HepG2 (cell line): ENCODE measurements around the gene CIAPIN1. TPM values are rescaled to one million over a fixed set of nuclear protein-coding genes. Genes with fewer than 3 reads are reported as not detected.

Experiments used
- ARHGAP35 ChIP-seq: sonication (generic); formaldehyde crosslinking; IDR thresholded peaks from 2 replicates; pipeline ENCODE4 v1.9.0; 2022; ENCODE audit warnings: mild to moderate bottlenecking, inconsistent platforms, moderate library complexity, missing genetic modification reagents, borderline replicate concordance
- ARNT2 ChIP-seq: sonication (generic); formaldehyde crosslinking; IDR thresholded peaks from 2 replicates; pipeline ENCODE4 v1.8.0; 2022; ENCODE audit warnings: mild to moderate bottlenecking, low read depth, missing genetic modification reagents, moderate library complexity
- DNMT3B ChIP-seq: conservative IDR thresholded peaks from 2 replicates; pipeline ENCODE4 v1.6.1; 2016; ENCODE audit warnings: missing biosample characterization, control low read depth
- MAZ ChIP-seq, 2 experiments: sonication (generic) in 1 of 2; formaldehyde crosslinking in 1 of 2; IDR thresholded peaks; 2 replicates each; pipeline versions ENCODE4 v1.5.0 to v1.6.1; 2012 to 2020; ENCODE audit warnings: low read depth in 2 of 2, mild to moderate bottlenecking in 2 of 2, borderline replicate concordance in 1 of 2, improper control_type of control experiment in 1 of 2, low read length in 1 of 2, missing genetic modification reagents in 1 of 2, moderate library complexity in 1 of 2
- MED1 ChIP-seq: sonication (generic); formaldehyde crosslinking; IDR thresholded peaks from 2 replicates; pipeline ENCODE4 v1.4.0; 2020; ENCODE audit warnings: missing genetic modification reagents
- MNT ChIP-seq: fragments of 450-650 bp; IDR thresholded peaks from 2 replicates; pipeline ENCODE4 v1.6.1; 2016
- NPAS2 ChIP-seq: sonication (generic); formaldehyde crosslinking; IDR thresholded peaks from 2 replicates; pipeline ENCODE4 v1.8.0; 2022; ENCODE audit warnings: mild to moderate bottlenecking, missing genetic modification reagents, borderline replicate concordance
- TFDP1 ChIP-seq: IDR thresholded peaks from 2 replicates; pipeline ENCODE4 v1.6.1; 2016; ENCODE audit warnings: missing compliant biosample characterization, missing genetic modification reagents, borderline replicate concordance
- ZBTB7A ChIP-seq: sonication (generic); formaldehyde crosslinking; IDR thresholded peaks from 2 replicates; pipeline ENCODE4 v1.8.0; 2022; ENCODE audit warnings: mild to moderate bottlenecking, missing genetic modification reagents
- ZNF12 ChIP-seq: sonication (generic); formaldehyde crosslinking; IDR thresholded peaks from 2 replicates; pipeline ENCODE4 v1.5.0; 2020; ENCODE audit warnings: missing genetic modification reagents
- ZNF451 ChIP-seq: sonication (generic); formaldehyde crosslinking; IDR thresholded peaks from 2 replicates; pipeline ENCODE4 v1.5.0; 2020; ENCODE audit warnings: mild to moderate bottlenecking, missing genetic modification reagents
- ZNF839 ChIP-seq: sonication (generic); formaldehyde crosslinking; IDR thresholded peaks from 2 replicates; pipeline ENCODE4 v1.4.0; 2020; ENCODE audit warnings: missing genetic modification reagents, mild to moderate bottlenecking, borderline replicate concordance
- polyA plus RNA-seq, 8 experiments: library from polyadenylated mRNA; depleted of rRNA in 3 of 8; stranded (reverse) in 7 of 8; unstranded in 1 of 8; fragments of >200 nt; fragmentation: Illumina TruSeq in 4 of 8; extraction: Trizol in 4 of 8; gene quantifications; 2 replicates each; pipeline versions ENCODE4 v1.2.1 to v1.2.3, GENCODE V29; 2011 to 2016; ENCODE audit warnings: low read depth in 4 of 8, missing spikeins in 1 of 8, mixed read lengths in 1 of 8; ENCODE audit not compliant: insufficient read depth in 1 of 8
- total RNA-seq, 5 experiments: library from RNA; depleted of rRNA; stranded (reverse); fragments of >200 nt; fragmentation: Illumina TruSeq; extraction: Trizol; gene quantifications; 2 replicates each; pipeline ENCODE4 v1.2.3, GENCODE V29; 2016; ENCODE audit warnings: low read depth in 1 of 5
- TF ChIP-seq, protein P1 (sequence below): sonication (generic); formaldehyde crosslinking; IDR thresholded peaks from 2 replicates; pipeline ENCODE4 v1.4.0; 2020; ENCODE audit warnings: missing genetic modification reagents
- TF ChIP-seq, protein P2 (sequence below): sonication (generic); formaldehyde crosslinking; IDR thresholded peaks from 2 replicates; pipeline ENCODE4 v1.4.0; 2020; ENCODE audit warnings: mild to moderate bottlenecking, missing genetic modification reagents

CIAPIN1 gene
- total and polyA plus RNA-seq, 2 of the 13 experiments (the other 11 are each of a cell fraction or from before 2014, with no cell fraction given) = 69.3 to 89.7 TPM

GRCh38 chr16:57485091-57485915 is 38.1 kb upstream of the CIAPIN1 start (continued):
- TF ChIP-seq, protein P1, sequence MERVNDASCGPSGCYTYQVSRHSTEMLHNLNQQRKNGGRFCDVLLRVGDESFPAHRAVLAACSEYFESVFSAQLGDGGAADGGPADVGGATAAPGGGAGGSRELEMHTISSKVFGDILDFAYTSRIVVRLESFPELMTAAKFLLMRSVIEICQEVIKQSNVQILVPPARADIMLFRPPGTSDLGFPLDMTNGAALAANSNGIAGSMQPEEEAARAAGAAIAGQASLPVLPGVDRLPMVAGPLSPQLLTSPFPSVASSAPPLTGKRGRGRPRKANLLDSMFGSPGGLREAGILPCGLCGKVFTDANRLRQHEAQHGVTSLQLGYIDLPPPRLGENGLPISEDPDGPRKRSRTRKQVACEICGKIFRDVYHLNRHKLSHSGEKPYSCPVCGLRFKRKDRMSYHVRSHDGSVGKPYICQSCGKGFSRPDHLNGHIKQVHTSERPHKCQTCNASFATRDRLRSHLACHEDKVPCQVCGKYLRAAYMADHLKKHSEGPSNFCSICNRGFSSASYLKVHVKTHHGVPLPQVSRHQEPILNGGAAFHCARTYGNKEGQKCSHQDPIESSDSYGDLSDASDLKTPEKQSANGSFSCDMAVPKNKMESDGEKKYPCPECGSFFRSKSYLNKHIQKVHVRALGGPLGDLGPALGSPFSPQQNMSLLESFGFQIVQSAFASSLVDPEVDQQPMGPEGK (CRISPR knock-in tag) = peak; percentile 62
- TF ChIP-seq ZNF12 (CRISPR knock-in tag) = no peak
- no peak for TF ChIP-seq ARHGAP35 (CRISPR knock-in tag)
- no peak for TF ChIP-seq MAZ (IDR thresholded peaks at IDR 0.05; ENCODE audit: borderline replicate concordance, low read depth, low read length)
- TF ChIP-seq MAZ (CRISPR knock-in tag; IDR thresholded peaks at IDR 0.05; ENCODE audit: low read depth) = no peak
- TF ChIP-seq DNMT3B (CRISPR knock-in tag) = no peak
- TF ChIP-seq TFDP1 (CRISPR knock-in tag) = no peak
- no peak for TF ChIP-seq ZNF839 (CRISPR knock-in tag)
- peak; percentile 35; the same call in 1 of the 2 replicates for TF ChIP-seq ZNF451 (CRISPR knock-in tag)
- TF ChIP-seq ARNT2 (CRISPR knock-in tag) = no peak
- no peak for TF ChIP-seq NPAS2 (CRISPR knock-in tag)
- TF ChIP-seq MED1 (CRISPR knock-in tag) = no peak
- TF ChIP-seq ZBTB7A (CRISPR knock-in tag) = 0 out of 2 replicates have a peak, but pooled peaks have one; percentile 42
- TF ChIP-seq, protein P2, sequence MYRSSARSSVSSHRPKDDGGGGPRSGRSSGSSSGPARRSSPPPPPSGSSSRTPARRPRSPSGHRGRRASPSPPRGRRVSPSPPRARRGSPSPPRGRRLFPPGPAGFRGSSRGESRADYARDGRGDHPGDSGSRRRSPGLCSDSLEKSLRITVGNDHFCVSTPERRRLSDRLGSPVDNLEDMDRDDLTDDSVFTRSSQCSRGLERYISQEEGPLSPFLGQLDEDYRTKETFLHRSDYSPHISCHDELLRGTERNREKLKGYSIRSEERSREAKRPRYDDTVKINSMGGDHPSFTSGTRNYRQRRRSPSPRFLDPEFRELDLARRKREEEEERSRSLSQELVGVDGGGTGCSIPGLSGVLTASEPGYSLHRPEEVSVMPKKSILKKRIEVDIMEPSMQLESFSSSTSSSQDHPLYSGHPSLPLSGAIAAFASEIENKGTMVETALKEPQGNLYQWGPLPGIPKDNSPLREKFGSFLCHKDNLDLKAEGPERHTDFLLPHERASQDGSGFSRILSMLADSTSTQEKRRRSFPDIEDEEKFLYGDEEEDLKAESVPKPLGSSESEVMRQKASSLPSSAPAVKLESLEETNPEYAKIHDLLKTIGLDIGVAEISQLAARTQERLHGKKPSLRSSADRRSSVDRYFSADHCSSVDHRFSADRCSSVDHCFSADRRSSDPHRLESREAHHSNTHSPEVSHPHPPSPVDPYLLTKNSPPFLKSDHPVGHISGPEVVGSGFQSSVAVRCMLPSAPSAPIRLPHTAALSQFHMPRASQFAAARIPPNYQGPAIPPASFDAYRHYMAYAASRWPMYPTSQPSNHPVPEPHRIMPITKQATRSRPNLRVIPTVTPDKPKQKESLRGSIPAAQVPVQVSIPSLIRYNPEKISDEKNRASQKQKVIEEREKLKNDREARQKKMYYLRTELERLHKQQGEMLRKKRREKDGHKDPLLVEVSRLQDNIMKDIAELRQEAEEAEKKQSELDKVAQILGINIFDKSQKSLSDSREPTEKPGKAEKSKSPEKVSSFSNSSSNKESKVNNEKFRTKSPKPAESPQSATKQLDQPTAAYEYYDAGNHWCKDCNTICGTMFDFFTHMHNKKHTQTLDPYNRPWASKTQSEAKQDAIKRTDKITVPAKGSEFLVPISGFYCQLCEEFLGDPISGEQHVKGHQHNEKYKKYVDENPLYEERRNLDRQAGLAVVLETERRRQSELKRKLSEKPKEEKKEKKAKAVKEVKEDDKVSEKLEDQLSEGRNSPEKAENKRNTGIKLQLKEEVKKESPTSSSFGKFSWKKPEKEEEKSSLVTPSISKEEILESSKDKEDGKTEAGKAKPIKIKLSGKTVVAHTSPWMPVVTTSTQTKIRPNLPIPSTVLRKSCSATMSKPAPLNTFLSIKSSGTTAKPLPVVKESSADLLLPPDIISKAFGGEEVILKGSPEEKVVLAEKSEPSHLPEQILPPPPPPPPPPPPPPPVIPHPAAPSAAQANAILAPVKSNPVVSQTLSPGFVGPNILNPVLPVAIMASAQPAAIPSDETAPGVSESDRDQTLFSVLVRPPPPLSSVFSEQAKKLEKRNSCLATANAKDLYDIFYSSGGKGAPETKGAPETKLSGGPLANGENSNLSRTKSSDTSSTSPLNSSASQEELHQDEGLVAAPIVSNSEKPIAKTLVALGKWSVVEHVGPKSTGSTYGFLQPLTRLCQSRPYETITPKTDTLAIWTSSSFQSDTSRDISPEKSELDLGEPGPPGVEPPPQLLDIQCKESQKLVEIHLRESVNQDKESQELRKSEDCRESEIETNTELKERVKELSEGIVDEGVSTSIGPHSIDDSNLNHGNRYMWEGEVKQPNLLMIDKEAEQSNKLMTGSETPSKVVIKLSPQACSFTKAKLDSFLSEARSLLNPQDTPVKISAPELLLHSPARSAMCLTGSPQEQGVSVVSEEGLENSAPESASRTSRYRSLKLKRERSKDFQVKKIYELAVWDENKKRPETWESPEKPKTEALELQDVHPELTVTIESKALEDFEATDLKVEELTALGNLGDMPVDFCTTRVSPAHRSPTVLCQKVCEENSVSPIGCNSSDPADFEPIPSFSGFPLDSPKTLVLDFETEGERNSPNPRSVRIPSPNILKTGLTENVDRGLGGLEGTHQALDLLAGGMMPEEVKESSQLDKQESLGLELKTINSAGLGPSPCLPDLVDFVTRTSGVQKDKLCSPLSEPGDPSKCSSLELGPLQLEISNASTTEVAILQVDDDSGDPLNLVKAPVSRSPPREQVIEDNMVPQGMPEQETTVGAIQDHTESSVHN (CRISPR knock-in tag) = no peak
- TF ChIP-seq MNT = no peak
